HCT116 (cell line): ENCODE data around the gene RRAGD. TPM values are rescaled to one million over a fixed set of nuclear protein-coding genes. Genes with fewer than 3 reads are reported as not detected.

Experiments
- ATAC-seq: fragments of 200-7000 bp; cut with Tn5 transposase; 2 replicates; pipeline ENCODE4 v1.9.1; 2020; ENCODE audit warnings: mild to moderate bottlenecking, moderate library complexity
- BruUV-seq: library from RNA; stranded (reverse); fragments of 400-500 nt; replicated peaks from 2 replicates; lab custom pipeline; 2021; lab: Mats Ljungman, UMichigan
- CTCF ChIA-PET: fragments of 300-600 bp; sonication (Branson Sonifier 250); formaldehyde crosslinking; loops from one replicate; lab custom pipeline; 2021; ENCODE audit warnings: antibody characterized with exemption; lab: Charles Lee
- POLR2A ChIA-PET: fragments of 300-600, 350-600 bp; sonication (Branson Sonifier 250); formaldehyde crosslinking; loops from one replicate; lab custom pipeline; 2021; ENCODE audit warnings: antibody characterized with exemption; lab: Charles Lee
- RAD21 ChIA-PET, 2 experiments: fragments of 300-600 bp; sonication (Branson Sonifier 250); formaldehyde crosslinking; loops; one replicate each; lab custom pipeline; 2023; ENCODE audit warnings: low total read pairs in 2 of 2; ENCODE audit not compliant: uncharacterized antibody in 2 of 2, unreplicated experiment in 2 of 2, low non-redundant PET in 1 of 2; lab: Charles Lee
- DNase-seq: peaks from one replicate; pipeline ENCODE4 v3.0.0-alpha.2; 2010; ENCODE audit warnings: low read depth, low spot score
- H2AFZ ChIP-seq: fragments of 200-600 bp; shearing (Covaris generic), sonication (generic); 2 replicates; pipeline ENCODE4 v1.6.1; 2017; ENCODE audit warnings: low read depth, mixed run types, mixed read lengths, antibody characterized with exemption, low read length; ENCODE audit not compliant: poor library complexity, severe bottlenecking
- H3K27ac ChIP-seq: 2 replicates; pipeline ENCODE4 v1.5.1; 2012; ENCODE audit warnings: low read depth, low read length
- H3K27me3 ChIP-seq: fragments of 200-600 bp; sonication (generic); 2 replicates; pipeline ENCODE4 v1.6.1; 2016; ENCODE audit warnings: mixed run types, low read length, mixed read lengths; ENCODE audit not compliant: insufficient read depth
- H3K36me3 ChIP-seq, 2 experiments: fragments of 200-500 bp in 1 of 2; fragments of 200-600 bp in 1 of 2; sonication (Bioruptor generic) in 1 of 2; sonication (generic) in 1 of 2; 2 replicates each; pipeline versions ENCODE4 v1.5.1 to v1.6.1; 2014 to 2016; ENCODE audit warnings: low read length in 2 of 2, inconsistent platforms in 1 of 2, mixed read lengths in 1 of 2, mixed run types in 1 of 2; ENCODE audit not compliant: insufficient read depth in 2 of 2, control insufficient read depth in 1 of 2
- H3K4me1 ChIP-seq, 2 experiments: fragments of 200-600 bp in 1 of 2; sonication (generic) in 1 of 2; 2 replicates each; pipeline versions ENCODE4 v1.5.1 to v1.6.1; 2012 to 2017; ENCODE audit warnings: low read length in 2 of 2, inconsistent platforms in 1 of 2, mild to moderate bottlenecking in 1 of 2, mixed read lengths in 1 of 2, mixed run types in 1 of 2, moderate library complexity in 1 of 2; ENCODE audit not compliant: insufficient read depth in 2 of 2, control insufficient read depth in 1 of 2
- H3K4me2 ChIP-seq: fragments of 200-600 bp; sonication (generic); 2 replicates; pipeline ENCODE4 v1.6.1; 2017; ENCODE audit warnings: mixed run types, low read length, mixed read lengths
- H3K4me3 ChIP-seq, 2 experiments: fragments of 200-600 bp in 1 of 2; sonication (generic) in 1 of 2; replicated peaks in 1 of 2; 2 replicates each; pipeline ENCODE4 v1.5.1; 2011 to 2016; ENCODE audit warnings: low read length in 2 of 2, control low read depth in 1 of 2, low read depth in 1 of 2, mild to moderate bottlenecking in 1 of 2, mixed read lengths in 1 of 2, mixed run types in 1 of 2
- H3K79me2 ChIP-seq: fragments of 200-600 bp; sonication (generic); 2 replicates; pipeline ENCODE4 v1.6.1; 2017; ENCODE audit warnings: mild to moderate bottlenecking, mixed run types, low read length, moderate library complexity, mixed read lengths; ENCODE audit not compliant: insufficient read depth
- H3K9ac ChIP-seq: fragments of 200-600 bp; sonication (generic); 2 replicates; pipeline ENCODE4 v1.6.1; 2016; ENCODE audit warnings: low read length, mixed read lengths
- H3K9me2 ChIP-seq: fragments of 200-600 bp; sonication (generic), shearing (Covaris generic); 2 replicates; pipeline ENCODE4 v1.6.1; 2017; ENCODE audit warnings: mixed run types, mild to moderate bottlenecking, moderate library complexity; ENCODE audit not compliant: insufficient read depth
- H3K9me3 ChIP-seq, 2 experiments: fragments of 200-500 bp in 1 of 2; fragments of 200-600 bp in 1 of 2; sonication (Bioruptor generic) in 1 of 2; sonication (generic) in 1 of 2; 2 replicates each; pipeline ENCODE4 v1.6.1; 2014 to 2017; ENCODE audit warnings: low read length in 2 of 2, mixed read lengths in 2 of 2, inconsistent platforms in 1 of 2, low read depth in 1 of 2, mild to moderate bottlenecking in 1 of 2, mixed run types in 1 of 2, moderate library complexity in 1 of 2; ENCODE audit not compliant: control insufficient read depth in 1 of 2, insufficient read depth in 1 of 2
- H4K20me1 ChIP-seq: fragments of 200-600 bp; sonication (generic), shearing (Covaris generic); 2 replicates; pipeline ENCODE4 v1.6.1; 2017; ENCODE audit warnings: mixed run types, mild to moderate bottlenecking, moderate library complexity; ENCODE audit not compliant: insufficient read depth
- ATF3 ChIP-seq: IDR thresholded peaks from 2 replicates; pipeline ENCODE4 v1.6.1; 2012
- CBX3 ChIP-seq: IDR thresholded peaks from 2 replicates; pipeline ENCODE4 v1.6.1; 2012; ENCODE audit warnings: low read depth
- EGR1 ChIP-seq: IDR thresholded peaks from 2 replicates; pipeline ENCODE4 v1.6.1; 2012; ENCODE audit warnings: low read depth
- EZH2 ChIP-seq: fragments of 200-600 bp; sonication (generic); IDR thresholded peaks from 2 replicates; pipeline ENCODE4 v1.6.1; 2017; ENCODE audit warnings: antibody characterized with exemption, mixed run types
- EZH2phosphoT487 ChIP-seq: fragments of 200-600 bp; IDR thresholded peaks from 2 replicates; pipeline ENCODE4 v1.6.1; 2018; ENCODE audit warnings: antibody characterized with exemption, borderline replicate concordance
- JUND ChIP-seq: IDR thresholded peaks from 2 replicates; pipeline ENCODE4 v1.6.1; 2012
- MAX ChIP-seq: IDR thresholded peaks from 2 replicates; pipeline ENCODE4 v1.6.1; 2012
- POLR2AphosphoS5 ChIP-seq: IDR thresholded peaks from 2 replicates; pipeline ENCODE4 v1.6.1; 2011; ENCODE audit warnings: mild to moderate bottlenecking, low read depth, low read length, moderate library complexity
- RAD21 ChIP-seq: IDR thresholded peaks from 2 replicates; pipeline ENCODE4 v1.6.1; 2012; ENCODE audit warnings: low read depth, mild to moderate bottlenecking
- REST ChIP-seq: IDR thresholded peaks from 2 replicates; pipeline ENCODE4 v1.6.1; 2012; ENCODE audit warnings: low read depth
- SIN3A ChIP-seq: IDR thresholded peaks from 2 replicates; pipeline ENCODE4 v1.6.1; 2012; ENCODE audit warnings: low read depth
- SRF ChIP-seq: IDR thresholded peaks from 2 replicates; pipeline ENCODE4 v1.6.1; 2012; ENCODE audit warnings: low read depth
- YY1 ChIP-seq: IDR thresholded peaks from 2 replicates; pipeline ENCODE4 v1.6.1; 2011; ENCODE audit warnings: low read length, low read depth, moderate library complexity, mild to moderate bottlenecking; ENCODE audit not compliant: insufficient replicate concordance; ENCODE audit errors: extremely low read depth
- intact Hi-C: fragments of 100-400 bp; cut with micrococcal nuclease; formaldehyde crosslinking; loops from 2 replicates; pipeline ENCODE4 v1.10.0; 2022
- total RNA-seq: library from RNA; stranded (reverse); gene quantifications from one replicate; pipeline ENCODE4 v1.2.1, GENCODE V29; 2021; ENCODE audit not compliant: unreplicated experiment

The RRAGD gene
- total RNA-seq, 1 experiment from 2014 or later = 15.9 TPM

GRCh38 chr6:89372506-89372901 lies 39.6 kb downstream of the RRAGD start:
- POLR2A ChIA-PET = no interaction called here
- BruUV-seq = no TSS peak
- H2AFZ ChIP-seq = no peak overlapping the region

More at GRCh38 chr6:89372506-89372901, 39.6 kb downstream of the RRAGD start:
- RAD21 ChIA-PET = no interaction called here
- Histone ChIP-seq H3K9me3 (no peaks in the 10 kb centered on the region), H3K27me3 (no peaks in the 10 kb centered on the region), H3K4me3 (no peak overlapping the region), H3K27ac (no peak overlapping the region), H4K20me1 (peaks cover 6% of the 10 kb centered on the region; the same call in 1 of the 2 replicates)
- ATAC-seq (no peak), DNase-seq (no peak)
- CTCF ChIA-PET = interaction anchor here (0.7 to 2.0 kb wide), 22 partner anchors 8 to 1107 kb away, joined by 3 to 13 read pairs (median 4); partner anchors contain the start of genes ANKRD6 and RNGTT
- TF ChIP-seq JUND (no peak), EZH2 (no peak), POLR2AphosphoS5 (no peak), ATF3 (no peak), CBX3 (no peak), YY1 (no peak), MAX (no peak), SRF (no peak), REST (no peak), EZH2phosphoT487 (no peak), SIN3A (no peak), RAD21 (no peak), EGR1 (no peak)
- TF ChIP-seq, all 23 proteins: peak for 0
- Histone ChIP-seq H3K4me2 (no peak overlapping the region), H3K9ac (no peak overlapping the region), H3K36me3 (no peaks in the 10 kb centered on the region), H3K9me2 (no peaks in the 10 kb centered on the region), H3K4me1 (peaks cover 9 to 14% of the 10 kb centered on the region in 2 experiments), H3K79me2 (no peaks in the 10 kb centered on the region)
- intact Hi-C loops = loop anchor here (1.0 kb wide), 1 partner anchor 238 kb away; no protein-coding TSS in a partner anchor
